Measurements from ENCODE around the gene TNS2. TPM values are rescaled to one million over a fixed set of nuclear protein-coding genes. Genes with fewer than 3 reads are reported as not detected.

Gene TNS2
- total and polyA plus RNA-seq, 2 of the 13 experiments (the other 11 are each of a cell fraction or from before 2014, with no cell fraction given) = 8.9 to 20.4 TPM

DNA sequence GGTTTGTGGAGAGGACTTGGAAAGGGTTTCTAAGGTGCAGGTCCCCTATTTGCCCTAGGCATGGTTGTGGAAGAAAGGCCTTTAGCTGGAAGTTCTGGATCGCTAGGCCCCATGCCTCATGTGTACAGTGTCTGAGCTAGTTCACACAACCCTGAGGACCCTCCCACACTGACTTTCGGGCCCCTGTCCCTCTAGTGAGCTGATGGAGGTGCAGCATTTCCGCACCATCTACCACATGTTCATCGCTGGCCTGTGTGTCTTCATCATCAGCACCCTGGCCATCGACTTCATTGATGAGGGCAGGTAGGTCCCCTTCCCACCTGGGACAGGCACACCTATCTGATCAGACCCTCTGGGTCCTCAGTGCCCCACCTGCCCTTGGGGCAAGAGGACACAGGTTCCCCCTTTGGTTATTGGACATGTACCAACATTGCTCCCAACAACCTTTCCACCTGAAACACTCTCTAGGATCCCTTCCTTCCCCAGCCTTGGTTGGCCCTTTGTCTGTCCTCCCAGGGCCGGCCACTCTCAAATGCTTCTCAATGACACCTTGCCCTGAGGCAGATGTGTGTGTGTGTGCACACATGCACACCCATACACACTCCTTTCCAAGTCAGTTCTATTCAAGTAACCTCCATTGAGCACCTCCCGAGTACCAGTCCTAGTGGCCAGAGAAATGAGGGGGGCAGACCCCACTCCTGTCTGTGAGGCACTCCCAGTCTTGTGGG, 56.0 kb downstream of the TNS2 start:
- no TSS peak for BruUV-seq (replicated peaks)
- DNase-seq (ENCODE audit: low spot score) (no peak), FAIRE-seq (no peak), ATAC-seq (no peak)
- no peaks in the 10 kb centered on the region for H3K27me3 ChIP-seq (ENCODE audit: control insufficient read depth in 1 of 2, insufficient read depth in 2 of 2, low read length in 2 of 2)
- intact Hi-C loops (cut with micrococcal nuclease; ENCODE audit: unreplicated experiment) = no loop called here
- peak overlapping the region; percentile 92; the same call in 1 of the 2 replicates for H3K4me2 ChIP-seq (ENCODE audit: low read depth, low read length)
- H3K4me1 ChIP-seq (ENCODE audit: insufficient read depth, low read length) = peaks cover 64% of the 10 kb centered on the region
- H4K20me1 ChIP-seq (ENCODE audit: insufficient read depth, low read length) = no peaks in the 10 kb centered on the region
- H3K9me3 ChIP-seq (ENCODE audit: low read length) = no peaks in the 10 kb centered on the region
- H3K79me2 ChIP-seq (ENCODE audit: insufficient read depth, low read length) = no peaks in the 10 kb centered on the region
- no peak for TF ChIP-seq SOX6 (IDR thresholded peaks at IDR 0.05)
- TF ChIP-seq SOX6 (CRISPR knock-in tag; IDR thresholded peaks at IDR 0.05) = no peak
- no peak for TF ChIP-seq ZNF367 (CRISPR knock-in tag; IDR thresholded peaks at IDR 0.05; ENCODE audit: borderline replicate concordance)
- TF ChIP-seq ZNF577 (CRISPR knock-in tag; IDR thresholded peaks at IDR 0.05; ENCODE audit: borderline replicate concordance, low read depth) = no peak
- TF ChIP-seq HNRNPL (IDR thresholded peaks at IDR 0.05; ENCODE audit: low read depth, low read length) = no peak
- TF ChIP-seq, protein P1, sequence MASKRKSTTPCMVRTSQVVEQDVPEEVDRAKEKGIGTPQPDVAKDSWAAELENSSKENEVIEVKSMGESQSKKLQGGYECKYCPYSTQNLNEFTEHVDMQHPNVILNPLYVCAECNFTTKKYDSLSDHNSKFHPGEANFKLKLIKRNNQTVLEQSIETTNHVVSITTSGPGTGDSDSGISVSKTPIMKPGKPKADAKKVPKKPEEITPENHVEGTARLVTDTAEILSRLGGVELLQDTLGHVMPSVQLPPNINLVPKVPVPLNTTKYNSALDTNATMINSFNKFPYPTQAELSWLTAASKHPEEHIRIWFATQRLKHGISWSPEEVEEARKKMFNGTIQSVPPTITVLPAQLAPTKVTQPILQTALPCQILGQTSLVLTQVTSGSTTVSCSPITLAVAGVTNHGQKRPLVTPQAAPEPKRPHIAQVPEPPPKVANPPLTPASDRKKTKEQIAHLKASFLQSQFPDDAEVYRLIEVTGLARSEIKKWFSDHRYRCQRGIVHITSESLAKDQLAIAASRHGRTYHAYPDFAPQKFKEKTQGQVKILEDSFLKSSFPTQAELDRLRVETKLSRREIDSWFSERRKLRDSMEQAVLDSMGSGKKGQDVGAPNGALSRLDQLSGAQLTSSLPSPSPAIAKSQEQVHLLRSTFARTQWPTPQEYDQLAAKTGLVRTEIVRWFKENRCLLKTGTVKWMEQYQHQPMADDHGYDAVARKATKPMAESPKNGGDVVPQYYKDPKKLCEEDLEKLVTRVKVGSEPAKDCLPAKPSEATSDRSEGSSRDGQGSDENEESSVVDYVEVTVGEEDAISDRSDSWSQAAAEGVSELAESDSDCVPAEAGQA (IDR thresholded peaks at IDR 0.05; ENCODE audit: low read depth) = no peak
- TF ChIP-seq, protein P1 (CRISPR knock-in tag; IDR thresholded peaks at IDR 0.05; ENCODE audit: borderline replicate concordance) = no peak
- TF ChIP-seq ZNF451 (CRISPR knock-in tag; IDR thresholded peaks at IDR 0.05) = no peak
- TF ChIP-seq GTF2F1 (IDR thresholded peaks at IDR 0.05; ENCODE audit: low read length) = no peak
- TF ChIP-seq, protein P2, sequence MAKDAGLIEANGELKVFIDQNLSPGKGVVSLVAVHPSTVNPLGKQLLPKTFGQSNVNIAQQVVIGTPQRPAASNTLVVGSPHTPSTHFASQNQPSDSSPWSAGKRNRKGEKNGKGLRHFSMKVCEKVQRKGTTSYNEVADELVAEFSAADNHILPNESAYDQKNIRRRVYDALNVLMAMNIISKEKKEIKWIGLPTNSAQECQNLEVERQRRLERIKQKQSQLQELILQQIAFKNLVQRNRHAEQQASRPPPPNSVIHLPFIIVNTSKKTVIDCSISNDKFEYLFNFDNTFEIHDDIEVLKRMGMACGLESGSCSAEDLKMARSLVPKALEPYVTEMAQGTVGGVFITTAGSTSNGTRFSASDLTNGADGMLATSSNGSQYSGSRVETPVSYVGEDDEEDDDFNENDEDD (CRISPR knock-in tag; IDR thresholded peaks at IDR 0.05; ENCODE audit: borderline replicate concordance) = no peak
- no peak for TF ChIP-seq TRIM24 (CRISPR knock-in tag; IDR thresholded peaks at IDR 0.05)
- TF ChIP-seq, protein P3, sequence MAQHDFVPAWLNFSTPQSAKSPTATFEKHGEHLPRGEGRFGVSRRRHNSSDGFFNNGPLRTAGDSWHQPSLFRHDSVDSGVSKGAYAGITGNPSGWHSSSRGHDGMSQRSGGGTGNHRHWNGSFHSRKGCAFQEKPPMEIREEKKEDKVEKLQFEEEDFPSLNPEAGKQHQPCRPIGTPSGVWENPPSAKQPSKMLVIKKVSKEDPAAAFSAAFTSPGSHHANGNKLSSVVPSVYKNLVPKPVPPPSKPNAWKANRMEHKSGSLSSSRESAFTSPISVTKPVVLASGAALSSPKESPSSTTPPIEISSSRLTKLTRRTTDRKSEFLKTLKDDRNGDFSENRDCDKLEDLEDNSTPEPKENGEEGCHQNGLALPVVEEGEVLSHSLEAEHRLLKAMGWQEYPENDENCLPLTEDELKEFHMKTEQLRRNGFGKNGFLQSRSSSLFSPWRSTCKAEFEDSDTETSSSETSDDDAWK (CRISPR knock-in tag; IDR thresholded peaks at IDR 0.05) = no peak
- TF ChIP-seq, protein P4, sequence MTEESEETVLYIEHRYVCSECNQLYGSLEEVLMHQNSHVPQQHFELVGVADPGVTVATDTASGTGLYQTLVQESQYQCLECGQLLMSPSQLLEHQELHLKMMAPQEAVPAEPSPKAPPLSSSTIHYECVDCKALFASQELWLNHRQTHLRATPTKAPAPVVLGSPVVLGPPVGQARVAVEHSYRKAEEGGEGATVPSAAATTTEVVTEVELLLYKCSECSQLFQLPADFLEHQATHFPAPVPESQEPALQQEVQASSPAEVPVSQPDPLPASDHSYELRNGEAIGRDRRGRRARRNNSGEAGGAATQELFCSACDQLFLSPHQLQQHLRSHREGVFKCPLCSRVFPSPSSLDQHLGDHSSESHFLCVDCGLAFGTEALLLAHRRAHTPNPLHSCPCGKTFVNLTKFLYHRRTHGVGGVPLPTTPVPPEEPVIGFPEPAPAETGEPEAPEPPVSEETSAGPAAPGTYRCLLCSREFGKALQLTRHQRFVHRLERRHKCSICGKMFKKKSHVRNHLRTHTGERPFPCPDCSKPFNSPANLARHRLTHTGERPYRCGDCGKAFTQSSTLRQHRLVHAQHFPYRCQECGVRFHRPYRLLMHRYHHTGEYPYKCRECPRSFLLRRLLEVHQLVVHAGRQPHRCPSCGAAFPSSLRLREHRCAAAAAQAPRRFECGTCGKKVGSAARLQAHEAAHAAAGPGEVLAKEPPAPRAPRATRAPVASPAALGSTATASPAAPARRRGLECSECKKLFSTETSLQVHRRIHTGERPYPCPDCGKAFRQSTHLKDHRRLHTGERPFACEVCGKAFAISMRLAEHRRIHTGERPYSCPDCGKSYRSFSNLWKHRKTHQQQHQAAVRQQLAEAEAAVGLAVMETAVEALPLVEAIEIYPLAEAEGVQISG (CRISPR knock-in tag; IDR thresholded peaks at IDR 0.05) = no peak
- H3K9ac ChIP-seq (ENCODE audit: insufficient read depth, low read depth, low read length) = no peak overlapping the region
- H3K27ac ChIP-seq (ENCODE audit: extremely low read length, insufficient read depth, low read length) = no peak overlapping the region
- peaks cover 0 to 7% of the 10 kb centered on the region in 2 experiments; a peak in 2 of 5 replicates for H3K36me3 ChIP-seq (replicated peaks in 1 of 2; ENCODE audit: control insufficient read depth in 1 of 2, insufficient read depth in 2 of 2, low read length in 2 of 2)
- POLR2A ChIA-PET = no interaction called here
- peak overlapping the region in 1 of 3 experiments; percentile 5; a peak in 1 of 6 replicates for H3K4me3 ChIP-seq (replicated peaks in 1 of 3; ENCODE audit: insufficient read depth in 1 of 3, low read depth in 2 of 3, low read length in 3 of 3)
- WGBS (ENCODE audit: low lambda C conversion rate) = 100% methylated on average over 6 of the region's 7 CpGs
- in situ Hi-C loops (cut with HindIII; ENCODE audit: extremely low pct_ligation_motif_present, low pct_unique_long_range_greater_than_20kb) = no loop called here
- no peak overlapping the region for H2AFZ ChIP-seq (ENCODE audit: low read length)
- CTCF ChIA-PET (ENCODE audit: low intra/inter-chr PET ratio, low total read pairs) = no interaction called here

All from HepG2 (cell line).